Sigmoid colon (tissue), 7 donors: ENCODE results near the gene IFIT1. TPM values are rescaled to one million over a fixed set of nuclear protein-coding genes. Genes with fewer than 3 reads are reported as not detected.
"Not testable (repeated sequence)": the region's sequence is repeated elsewhere in the genome, so short reads cannot be mapped to it uniquely, and the experiment has no call there.

Experiments
- DNase-seq: peaks from one replicate; pipeline ENCODE4 v3.0.0-alpha.2; 2019
- H3K27ac ChIP-seq, 4 donors: fragments of 200-600 bp; sonication (generic); one replicate each; pipeline ENCODE4 v1.5.1; 2016 to 2019; ENCODE audit warnings: mild to moderate bottlenecking in 1 of 4
- H3K27me3 ChIP-seq, 3 donors: fragments of 200-600 bp; sonication (generic); one replicate each; pipeline ENCODE4 v1.5.1; 2019; ENCODE audit warnings: mild to moderate bottlenecking in 1 of 3
- H3K36me3 ChIP-seq, 4 donors: fragments of 200-600 bp; sonication (generic); one replicate each; pipeline ENCODE4 v1.5.1; 2016 to 2019
- H3K4me1 ChIP-seq, 4 donors: fragments of 200-600 bp; sonication (generic); one replicate each; pipeline ENCODE4 v1.5.1; 2017 to 2019
- H3K4me3 ChIP-seq, 4 donors: fragments of 200-600 bp; sonication (generic); one replicate each; pipeline ENCODE4 v1.5.1; 2017 to 2019; ENCODE audit warnings: mild to moderate bottlenecking in 2 of 4, moderate library complexity in 1 of 4
- H3K9me3 ChIP-seq, 4 donors: fragments of 200-600 bp in 3 of 4; sonication (generic) in 3 of 4; one replicate each; pipeline versions ENCODE4 v1.5.1 to v1.6.1; 2013 to 2019
- CTCF ChIP-seq, 4 experiments: fragments of 450-650 bp in 3 of 4; fragments of 200-600 bp in 1 of 4; IDR thresholded peaks; one replicate each; pipeline ENCODE4 v1.5.1; 2016 to 2019; ENCODE audit warnings: antibody characterized with exemption in 4 of 4, mild to moderate bottlenecking in 3 of 4, moderate library complexity in 2 of 4
- EP300 ChIP-seq, 4 donors: sonication (generic); formaldehyde crosslinking; IDR thresholded peaks; one replicate each; pipeline ENCODE4 v1.6.1; 2017; ENCODE audit warnings: antibody characterized with exemption in 4 of 4
- POLR2A ChIP-seq, 2 donors: fragments of 450-650 bp; IDR thresholded peaks; one replicate each; pipeline ENCODE4 v1.6.1; 2016; ENCODE audit warnings: antibody characterized with exemption in 2 of 2, mild to moderate bottlenecking in 2 of 2, moderate library complexity in 2 of 2
- POLR2AphosphoS5 ChIP-seq, 4 donors: sonication (generic); formaldehyde crosslinking; IDR thresholded peaks; one replicate each; pipeline ENCODE4 v1.6.1; 2017; ENCODE audit warnings: antibody characterized with exemption in 4 of 4
- WGBS, 2 donors: extraction: QIAGEN DNeasy Blood & Tissue Kit; methylation state at CpG; one replicate each; pipeline ENCODE4 v1.1.7; 2013; 5-methylcytosine and 5-hydroxymethylcytosine counted together
- intact Hi-C: fragments of 100-400 bp; cut with DNase I; formaldehyde crosslinking; loops from one replicate; pipeline ENCODE4 v1.15.1; 2023
- polyA plus RNA-seq, 3 donors: library from polyadenylated mRNA; stranded (reverse); fragments of 200-250 nt; gene quantifications; one replicate each; pipeline ENCODE4 v1.2.3, GENCODE V29; 2013
- total RNA-seq, 4 donors: library from RNA; depleted of rRNA; stranded (reverse); fragments of >200 nt; gene quantifications; one replicate each; pipeline ENCODE4 v1.1.0, GENCODE V29; 2016
- donor health status: healthy with polysubstance abuse.
- donor health status: Bipolar disorder and iron deficiency.
- donor health status: healthy.

The IFIT1 gene
- total and polyA plus RNA-seq, 7 donors, result 6.9 to 33.5 (median 19.4) TPM

- intact Hi-C loops, result no loop called here
- Histone ChIP-seq H3K27me3 (no peaks in the 10 kb centered on the region), H3K27ac (no peak overlapping the region), H3K4me3 (no peak overlapping the region), H3K4me1 (no peaks in the 10 kb centered on the region), H3K36me3 (no peaks in the 10 kb centered on the region), H3K9me3 (peaks cover 0 to 3% (median 0%) of the 10 kb centered on the region in 4 donors)
- TF ChIP-seq POLR2AphosphoS5 (IDR thresholded peaks at IDR 0.05) (no peak), CTCF (IDR thresholded peaks at IDR 0.05) (no peak), EP300 (IDR thresholded peaks at IDR 0.05) (no peak), POLR2A (IDR thresholded peaks at IDR 0.05) (no peak)
- WGBS, 2 donors, result 81 to 87% methylated on average over 1 of the region's 1 CpG
- DNase-seq, result no peak
Observed at GRCh38 chr10:89442289-89442688, 49.9 kb downstream of the IFIT1 start.

- H3K4me1 ChIP-seq, intact Hi-C loops, H3K9me3 ChIP-seq, H3K27ac ChIP-seq, H3K4me3 ChIP-seq, H3K27me3 ChIP-seq, DNase-seq, H3K36me3 ChIP-seq: not testable (repeated sequence)
- 93 to 95% methylated on average over 7 of the region's 7 CpGs for WGBS, 2 donors
Observed at GRCh38 chr10:89444819-89445218, 52.4 kb downstream of the IFIT1 start.

GRCh38 chr10:89450901-89451300 is 58.5 kb downstream of the IFIT1 start:
- Histone ChIP-seq H3K4me1 (no peaks in the 10 kb centered on the region), H3K27me3 (no peaks in the 10 kb centered on the region), H3K4me3 (no peak overlapping the region), H3K27ac (no peak overlapping the region), H3K9me3 (peaks cover 0 to 3% (median 0%) of the 10 kb centered on the region in 4 donors), H3K36me3 (no peaks in the 10 kb centered on the region)
- TF ChIP-seq EP300 (IDR thresholded peaks at IDR 0.05), result no peak
- no peak for TF ChIP-seq POLR2AphosphoS5 (IDR thresholded peaks at IDR 0.05)
- no peak for TF ChIP-seq POLR2A (IDR thresholded peaks at IDR 0.05)
- DNase-seq, result no peak
- intact Hi-C loops, result no loop called here
- WGBS, 2 donors, result 81 to 93% methylated on average over 2 of the region's 2 CpGs

- WGBS, 2 donors, result 67% methylated on average over 1 of the region's 1 CpG
- no peak for DNase-seq
- H3K9me3 ChIP-seq, result no peaks in the 10 kb centered on the region
- H3K27me3 ChIP-seq, result no peaks in the 10 kb centered on the region
- H3K36me3 ChIP-seq, result no peaks in the 10 kb centered on the region
- intact Hi-C loops, result no loop called here
- no peaks in the 10 kb centered on the region for H3K4me1 ChIP-seq
- TF ChIP-seq CTCF (IDR thresholded peaks at IDR 0.05), result no peak
- H3K4me3 ChIP-seq, result no peak overlapping the region
- H3K27ac ChIP-seq, result no peak overlapping the region
Observed at GRCh38 chr10:89452193-89452592, 59.8 kb downstream of the IFIT1 start.

- H3K36me3 ChIP-seq, result no peaks in the 10 kb centered on the region
- H3K27me3 ChIP-seq, result no peaks in the 10 kb centered on the region
- TF ChIP-seq POLR2AphosphoS5 (IDR thresholded peaks at IDR 0.05) (no peak), POLR2A (IDR thresholded peaks at IDR 0.05) (no peak), EP300 (IDR thresholded peaks at IDR 0.05) (no peak)
- intact Hi-C loops, result no loop called here
- H3K4me3 ChIP-seq, result no peak overlapping the region
- no peaks in the 10 kb centered on the region for H3K9me3 ChIP-seq
- no peaks in the 10 kb centered on the region for H3K4me1 ChIP-seq
- WGBS, 2 donors, result 75 to 86% methylated on average over 1 of the region's 1 CpG
- no peak overlapping the region for H3K27ac ChIP-seq
- DNase-seq, result no peak
Observed at GRCh38 chr10:89454561-89455347, 62.3 kb downstream of the IFIT1 start.

Other genes with a start within 250 kb of the IFIT1 start
- 1 to 10 TPM in 3 of 4 donors, not detected in 1; 1.4 to 6.7 (median 2.1) TPM for gene CH25H, start 185.3 kb upstream of the IFIT1 start, total RNA-seq
- gene CH25H, start 185.3 kb upstream of the IFIT1 start, polyA plus RNA-seq, result 1 to 10 TPM in 1 of 3 donors, under 1 TPM in 1, not detected in 1; 0.60 to 3.2 TPM
- gene LIPA, start 140.8 kb upstream of the IFIT1 start, total RNA-seq, result 10 to 100 TPM; 23.1 to 35.7 (median 31.4) TPM
- gene LIPA, start 140.8 kb upstream of the IFIT1 start, polyA plus RNA-seq, result 100 to 1,000 TPM in 1 of 3 donors, 10 to 100 TPM in 2; 31.2 to 240 (median 37.6) TPM
- 1 to 10 TPM; 2.0 to 6.8 (median 3.2) TPM for gene IFIT2, start 90.6 kb upstream of the IFIT1 start, total RNA-seq
- 10 to 100 TPM in 1 of 3 donors, 1 to 10 TPM in 2; 3.9 to 13.9 (median 6.6) TPM for gene IFIT2, start 90.6 kb upstream of the IFIT1 start, polyA plus RNA-seq
- gene IFIT3, start 64.6 kb upstream of the IFIT1 start, total RNA-seq, result 10 to 100 TPM in 2 of 4 donors, 1 to 10 TPM in 2; 8.0 to 20.7 (median 10.5) TPM
- gene IFIT3, start 64.6 kb upstream of the IFIT1 start, polyA plus RNA-seq, result 10 to 100 TPM in 1 of 3 donors, 1 to 10 TPM in 2; 4.9 to 36.1 (median 7.2) TPM
- gene IFIT1B, start 14.6 kb upstream of the IFIT1 start, total RNA-seq, result not detected
- not detected for gene IFIT1B, start 14.6 kb upstream of the IFIT1 start, polyA plus RNA-seq
- gene IFIT5, start 21.9 kb downstream of the IFIT1 start, total RNA-seq, result 10 to 100 TPM; 10.2 to 24.3 (median 19.3) TPM
- 1 to 10 TPM; 5.3 to 9.6 (median 6.0) TPM for gene IFIT5, start 21.9 kb downstream of the IFIT1 start, polyA plus RNA-seq
- gene SLC16A12, start 143.0 kb downstream of the IFIT1 start, total RNA-seq, result 1 to 10 TPM; 1.1 to 3.9 (median 2.2) TPM
- gene SLC16A12, start 143.0 kb downstream of the IFIT1 start, polyA plus RNA-seq, result under 1 TPM in 2 of 3 donors, not detected in 1; 0.13 to 0.23 TPM